Measurements from ENCODE around the gene ACTR2.
"Not testable (repeated sequence)": the region's sequence is repeated elsewhere in the genome, so short reads cannot be mapped to it uniquely, and the experiment has no call there.

The ACTR2 gene

GRCh38 chr2:65314801-65315441 is 87.3 kb downstream of the ACTR2 start:
- no peak for DNase-seq

- no peak for DNase-seq
Measured at GRCh38 chr2:65316072-65316471, 88.4 kb downstream of the ACTR2 start.

GRCh38 chr2:65317351-65317750 is 89.7 kb downstream of the ACTR2 start:
- not testable (repeated sequence) for DNase-seq

GRCh38 chr2:65317841-65318240 is 90.2 kb downstream of the ACTR2 start:
- DNase-seq: no peak

- no peak for DNase-seq
Measured at GRCh38 chr2:65319072-65319673, 91.5 kb downstream of the ACTR2 start.

GRCh38 chr2:65319674-65320041 is 92.0 kb downstream of the ACTR2 start:
- no peak for DNase-seq

- no peak for DNase-seq
Measured at GRCh38 chr2:65320042-65320725, 92.6 kb downstream of the ACTR2 start.
